GM18858 (cell line): ENCODE measurements around the gene GRIA1.
A peak's percentile ranks its signal among the peaks of the same experiment; 100 is the strongest.

ENCODE experiments used
- ATAC-seq: cut with Tn5 transposase; IDR thresholded peaks from one replicate; pipeline ENCODE4 v1.9.1; 2021; ENCODE audit not compliant: unreplicated experiment

GRIA1 gene

DNA sequence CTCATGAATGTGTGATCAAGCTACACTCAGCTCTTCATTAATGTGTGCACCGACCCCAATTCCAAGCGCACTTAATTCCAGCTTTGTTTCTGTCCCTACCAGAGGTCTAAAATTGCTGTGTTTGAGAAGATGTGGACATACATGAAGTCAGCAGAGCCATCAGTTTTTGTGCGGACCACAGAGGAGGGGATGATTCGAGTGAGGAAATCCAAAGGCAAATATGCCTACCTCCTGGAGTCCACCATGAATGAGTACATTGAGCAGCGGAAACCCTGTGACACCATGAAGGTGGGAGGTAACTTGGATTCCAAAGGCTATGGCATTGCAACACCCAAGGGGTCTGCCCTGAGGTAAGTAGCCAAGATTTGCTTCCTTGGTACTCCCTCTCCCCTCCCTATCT lies 279.6 kb downstream of the GRIA1 start:
- no peak for ATAC-seq

DNA sequence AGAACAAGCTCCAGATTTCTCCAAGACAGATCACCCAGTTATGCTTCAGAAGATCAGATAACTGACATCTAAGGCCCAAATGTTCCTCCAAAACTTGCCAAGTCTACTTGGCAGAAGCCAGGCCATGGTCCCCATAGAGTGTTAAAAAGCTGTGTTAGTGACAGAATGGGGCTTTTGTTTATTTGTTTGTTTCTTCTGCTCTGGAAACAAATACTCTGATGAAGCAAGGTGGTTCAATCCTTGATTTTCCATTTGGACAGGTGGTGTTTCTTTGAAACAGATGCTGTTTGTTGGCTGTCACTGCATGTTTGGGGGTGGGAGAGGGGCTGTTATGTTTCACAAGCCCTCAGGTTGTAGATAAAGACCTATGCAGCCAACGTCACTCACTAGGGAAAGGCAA lies 284.2 kb downstream of the GRIA1 start:
- ATAC-seq, result no peak

DNA sequence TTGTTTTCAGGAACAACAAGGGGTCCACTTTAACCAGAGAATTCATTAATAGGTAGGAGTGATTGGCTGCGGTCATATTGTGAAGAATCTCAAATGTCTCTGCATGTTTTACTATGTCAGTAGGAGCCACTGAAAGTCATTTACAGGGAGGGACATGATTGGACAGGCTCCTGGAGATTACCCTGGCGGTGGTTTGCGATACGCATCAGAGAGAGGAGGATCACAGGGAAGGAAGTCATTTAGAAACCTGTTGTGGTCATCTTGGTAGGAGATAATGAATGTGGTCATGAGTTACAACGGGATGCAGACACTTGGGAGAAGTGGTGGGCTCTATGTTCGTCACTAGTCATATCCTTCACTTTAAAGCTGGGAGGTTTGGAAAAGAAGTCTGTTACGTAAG lies 285.5 kb downstream of the GRIA1 start:
- no peak for ATAC-seq

DNA sequence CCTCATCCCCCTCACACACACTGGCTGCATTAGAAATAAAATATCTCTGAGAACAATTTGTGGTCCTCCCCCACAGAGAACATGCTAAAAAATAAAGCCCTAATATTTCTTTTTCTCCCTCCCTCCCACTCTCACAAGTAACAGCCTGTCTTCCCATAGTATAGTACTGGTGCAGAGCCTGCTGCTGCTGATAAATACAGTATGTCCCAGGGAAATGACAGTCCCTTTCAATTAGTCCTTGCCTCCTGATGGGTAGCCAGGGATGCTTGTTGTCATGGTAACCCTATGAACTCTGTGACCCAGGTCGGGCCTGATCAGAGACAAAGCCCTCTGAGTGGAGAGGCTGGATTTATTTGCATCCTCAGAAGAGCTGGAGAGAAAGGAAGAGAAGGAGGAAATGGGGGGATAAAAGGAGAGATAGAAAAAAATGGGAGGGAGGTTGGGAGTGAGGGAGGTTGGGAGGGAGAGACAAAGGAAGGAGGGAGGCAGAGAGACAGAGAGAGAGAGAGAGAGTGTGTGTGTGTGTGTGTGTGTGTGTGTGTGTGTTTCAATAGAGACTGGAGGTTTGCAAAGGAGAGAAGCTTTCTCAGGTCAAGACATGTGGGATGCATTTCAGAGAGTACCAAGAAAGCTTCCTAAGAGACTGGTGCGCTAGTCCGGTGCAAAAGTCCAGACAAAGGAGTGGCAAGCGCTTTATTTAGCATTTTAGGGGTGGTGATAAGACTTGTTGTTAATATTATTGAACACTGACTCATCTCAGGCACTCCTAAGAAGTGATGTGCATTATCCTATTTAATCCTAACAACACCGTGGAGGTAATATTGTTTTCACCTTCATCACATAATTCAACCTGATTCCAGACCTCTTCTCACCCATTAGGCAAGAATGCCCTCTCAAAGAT lies 287.5 kb downstream of the GRIA1 start:
- ATAC-seq, result no peak

DNA sequence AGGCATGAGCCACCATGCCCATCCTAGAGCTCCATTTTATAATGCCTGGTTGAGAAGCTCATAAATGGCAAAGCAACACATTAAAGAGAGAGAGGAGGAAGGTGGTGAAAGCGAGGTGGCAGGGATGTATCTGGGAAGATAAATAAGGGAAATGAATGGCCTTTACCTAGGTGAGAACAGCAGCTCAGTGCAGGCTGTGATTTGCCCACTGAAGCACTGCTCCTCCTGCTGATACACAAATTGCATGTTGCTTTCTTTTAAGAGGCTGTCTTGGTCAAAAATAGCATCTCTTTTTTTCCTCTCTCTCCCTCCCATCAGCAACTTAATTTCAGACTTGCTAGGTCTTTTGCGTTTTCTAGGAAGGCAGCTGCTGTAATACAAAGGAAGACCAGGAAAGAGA lies 289.4 kb downstream of the GRIA1 start:
- ATAC-seq, result no peak

DNA sequence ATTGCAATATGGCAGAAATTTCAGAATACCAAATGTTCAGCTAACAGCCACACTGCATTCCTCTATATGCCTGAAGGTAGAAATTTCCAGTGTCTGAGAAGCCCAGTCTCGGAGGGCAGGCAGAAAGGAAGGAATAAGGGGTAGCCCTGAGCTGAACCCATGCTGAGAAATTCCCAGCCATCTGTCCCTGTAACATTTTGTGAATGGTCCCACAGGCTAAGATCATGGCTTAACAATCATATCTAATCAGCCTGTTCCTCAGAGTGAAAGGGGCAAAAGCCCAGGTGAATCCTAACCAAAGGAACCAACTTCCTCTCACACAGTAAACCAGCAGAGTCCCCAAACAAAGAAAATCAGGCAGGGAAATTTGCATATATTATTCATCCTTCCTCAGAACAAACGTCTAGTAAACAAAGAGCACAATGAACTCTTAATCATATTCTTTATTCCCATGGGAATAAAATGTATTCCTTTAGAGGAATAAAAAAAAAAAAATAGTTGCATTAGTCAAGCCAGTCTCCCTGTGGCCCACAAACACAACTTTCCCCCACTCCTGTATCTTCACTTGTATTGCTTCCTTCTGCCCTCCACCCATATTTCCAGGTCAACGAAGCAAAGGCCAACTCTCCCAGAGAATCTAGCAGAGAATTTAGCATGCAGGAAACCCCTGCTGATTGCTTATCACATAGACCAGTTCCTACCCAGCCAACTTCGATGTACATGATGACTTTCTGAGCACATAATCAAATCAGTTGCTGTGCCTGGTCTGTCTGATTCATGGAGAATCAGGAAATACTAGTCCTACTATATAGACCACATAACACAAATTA lies 290.6 kb downstream of the GRIA1 start:
- ATAC-seq, result no peak

DNA sequence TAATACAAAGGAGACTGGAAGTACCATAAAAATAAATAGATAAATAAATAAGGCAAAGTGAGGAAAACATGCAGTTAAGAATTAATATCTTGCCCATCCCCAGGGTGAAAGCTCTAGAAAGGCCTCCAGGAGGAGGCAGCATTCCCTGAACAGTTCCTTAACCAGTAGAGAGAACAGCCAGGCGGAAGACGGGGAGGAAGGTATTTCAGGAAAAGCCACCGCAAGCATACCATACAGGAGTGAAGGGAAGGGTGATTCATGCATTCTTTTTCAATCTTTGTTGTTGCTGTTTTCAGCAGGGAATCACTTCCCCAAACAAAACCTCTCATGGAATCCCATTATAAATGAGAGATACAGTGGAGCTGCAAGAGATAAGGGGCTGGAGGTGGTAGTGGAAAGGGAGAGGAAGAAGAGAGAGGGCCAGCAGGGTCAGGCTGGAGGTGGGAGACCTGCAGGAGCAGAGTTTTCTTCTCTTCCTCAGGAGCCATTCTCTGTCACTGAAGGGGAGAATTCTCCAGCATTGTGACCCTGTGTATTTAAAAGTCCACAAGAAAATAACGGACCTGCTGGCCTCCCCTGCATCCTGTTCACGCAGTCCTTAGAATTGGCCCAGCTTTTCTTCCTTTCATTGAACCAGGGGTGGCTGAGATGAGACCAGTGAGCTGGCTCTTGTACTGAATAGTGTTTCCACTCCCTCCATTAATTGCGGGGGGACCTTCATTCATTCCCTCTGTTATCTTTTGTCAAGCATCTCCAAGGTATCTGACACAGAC lies 292.3 kb downstream of the GRIA1 start:
- no peak for ATAC-seq

DNA sequence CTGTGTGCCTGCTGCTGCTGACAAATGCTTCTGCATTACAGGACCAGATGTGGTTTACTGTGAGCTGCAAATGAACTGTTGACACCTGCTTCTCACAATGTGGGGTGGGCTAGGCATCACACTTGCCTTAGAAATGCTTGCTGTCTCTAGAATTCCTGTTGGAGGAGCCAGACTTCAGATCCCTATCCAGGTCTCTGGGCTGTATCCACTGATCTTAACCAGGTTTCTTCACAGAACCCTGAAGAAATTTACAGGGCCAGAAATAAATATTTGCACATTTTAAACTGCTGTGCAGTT lies 292.8 kb downstream of the GRIA1 start:
- ATAC-seq, result no peak

DNA sequence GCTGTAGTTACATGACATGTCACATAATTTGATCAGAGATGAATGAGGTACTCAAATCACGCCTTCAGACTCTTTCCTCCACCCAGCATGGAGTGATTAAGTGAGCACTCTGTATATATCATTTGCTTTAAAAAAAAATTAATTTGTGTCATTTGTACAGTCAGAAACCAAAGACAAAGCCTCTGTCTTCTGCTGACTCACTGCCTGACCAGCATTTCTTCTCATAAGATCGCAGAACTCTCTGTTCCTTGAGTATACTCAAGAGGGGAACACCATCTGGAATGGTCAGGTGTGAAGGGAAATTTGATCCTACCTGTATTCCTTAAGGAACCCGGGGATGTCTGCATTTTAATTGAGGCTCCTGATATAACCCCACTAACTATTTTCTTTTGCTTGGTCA lies 293.8 kb downstream of the GRIA1 start:
- no peak for ATAC-seq

DNA sequence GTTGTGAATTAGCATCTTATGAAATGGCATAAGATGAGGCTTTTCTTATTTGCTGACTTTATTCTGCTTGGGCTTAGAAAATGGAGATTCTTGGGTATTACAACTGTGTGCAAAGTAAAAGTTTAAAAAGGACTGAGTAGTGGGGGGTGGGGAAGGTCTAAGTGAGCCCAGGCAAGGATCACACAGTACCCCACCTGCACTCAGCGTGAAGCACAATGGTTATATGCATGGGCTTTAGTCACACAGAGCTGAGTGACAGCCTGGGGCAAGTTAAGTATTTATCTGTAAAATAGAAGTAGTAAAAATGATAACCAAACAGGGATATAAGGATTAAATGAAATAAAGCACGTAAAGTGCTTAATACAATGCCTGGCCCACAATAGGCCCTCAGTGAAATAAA lies 300.9 kb downstream of the GRIA1 start:
- ATAC-seq, result no peak

DNA sequence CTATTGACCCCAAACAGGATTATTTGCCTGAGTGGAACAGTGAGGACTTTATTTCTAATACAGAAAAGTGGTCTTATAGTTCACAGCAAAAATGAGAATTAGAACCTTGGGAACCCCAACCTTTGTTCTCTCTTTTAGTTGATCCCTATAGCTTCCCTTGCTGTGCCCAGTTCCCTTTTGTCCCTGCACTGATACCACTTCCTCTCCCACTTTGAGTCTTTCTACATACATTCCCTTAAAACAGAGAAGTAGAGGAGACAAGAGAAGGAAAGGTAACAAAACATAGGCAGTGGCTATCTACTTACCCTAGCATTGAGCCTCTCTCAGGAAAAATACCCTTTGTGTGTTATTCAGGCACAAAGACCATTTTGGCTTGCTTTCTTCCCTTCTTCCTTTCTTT lies 301.8 kb downstream of the GRIA1 start:
- no peak for ATAC-seq

DNA sequence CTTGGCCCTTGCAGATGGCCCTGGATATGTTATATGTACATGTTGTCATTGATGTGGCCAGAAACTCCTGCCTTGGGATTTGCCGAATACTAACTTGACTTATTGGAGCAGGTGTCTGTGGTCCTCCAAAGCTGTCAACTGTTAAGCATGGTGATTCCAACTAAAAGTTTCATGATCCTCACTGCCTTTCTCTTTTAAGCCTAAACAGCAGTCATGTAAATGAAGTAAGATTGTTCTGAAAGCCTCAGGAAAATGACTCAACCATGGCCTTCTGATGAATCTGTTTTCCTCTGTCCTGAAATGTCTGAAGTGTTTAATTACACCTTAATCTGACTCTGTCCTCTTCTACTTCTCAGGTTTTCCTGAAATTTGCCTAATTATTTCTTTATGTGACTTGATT lies 303.2 kb downstream of the GRIA1 start:
- no peak for ATAC-seq

DNA sequence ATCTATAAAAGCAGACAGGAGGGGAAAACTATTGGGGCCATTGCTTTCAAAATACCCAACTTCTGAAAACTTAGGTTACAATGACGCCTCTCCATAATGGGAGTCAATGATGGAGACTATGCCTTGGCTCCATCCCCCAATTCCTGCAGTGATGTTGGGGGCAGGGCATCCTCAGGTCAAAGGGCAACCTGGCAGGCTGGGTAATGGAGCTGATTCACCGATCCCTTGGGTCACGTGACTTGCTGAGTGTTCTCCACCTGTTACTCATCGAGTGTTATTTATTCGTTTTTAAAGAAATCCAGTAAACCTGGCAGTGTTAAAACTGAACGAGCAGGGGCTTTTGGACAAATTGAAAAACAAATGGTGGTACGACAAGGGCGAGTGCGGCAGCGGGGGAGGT lies 303.9 kb downstream of the GRIA1 start:
- no peak for ATAC-seq

DNA sequence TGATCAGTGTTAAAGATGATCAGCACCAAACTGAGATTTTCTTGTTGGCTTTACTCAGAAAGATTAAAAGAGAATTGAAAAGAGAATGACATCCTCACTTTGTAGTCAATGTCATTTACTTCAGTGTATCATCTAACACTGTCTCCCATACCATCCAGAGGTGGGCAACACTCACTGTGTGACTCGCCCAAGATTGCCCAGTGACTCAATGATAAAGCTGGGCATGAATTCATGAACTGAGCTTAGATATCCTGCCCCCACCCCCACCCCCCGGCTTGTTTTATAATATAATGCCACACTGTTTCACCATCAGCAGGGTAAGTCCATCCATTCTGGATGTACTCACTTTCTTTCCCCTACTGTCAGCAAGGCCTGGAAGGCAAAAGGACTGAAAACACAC lies 306.1 kb downstream of the GRIA1 start:
- ATAC-seq, result no peak

DNA sequence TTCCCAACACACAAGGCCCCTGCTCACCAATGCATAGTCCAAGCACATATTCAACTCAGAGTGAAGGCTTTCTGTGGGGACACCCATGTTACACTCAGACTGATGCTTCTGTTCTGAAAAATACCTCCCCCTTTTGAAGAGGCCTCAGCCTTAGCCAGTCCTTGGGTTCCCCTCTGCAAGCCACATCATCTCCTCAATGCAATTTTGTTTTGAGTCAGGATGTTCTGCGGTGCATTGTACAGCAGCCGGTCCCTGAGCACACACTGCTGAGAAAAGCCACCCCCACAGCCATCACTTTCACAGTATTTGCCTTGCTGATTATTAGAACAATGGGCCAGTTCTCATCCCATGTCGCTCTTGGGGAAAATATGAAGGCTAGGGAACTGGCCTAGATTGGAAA lies 307.0 kb downstream of the GRIA1 start:
- ATAC-seq, result peak; percentile 69

DNA sequence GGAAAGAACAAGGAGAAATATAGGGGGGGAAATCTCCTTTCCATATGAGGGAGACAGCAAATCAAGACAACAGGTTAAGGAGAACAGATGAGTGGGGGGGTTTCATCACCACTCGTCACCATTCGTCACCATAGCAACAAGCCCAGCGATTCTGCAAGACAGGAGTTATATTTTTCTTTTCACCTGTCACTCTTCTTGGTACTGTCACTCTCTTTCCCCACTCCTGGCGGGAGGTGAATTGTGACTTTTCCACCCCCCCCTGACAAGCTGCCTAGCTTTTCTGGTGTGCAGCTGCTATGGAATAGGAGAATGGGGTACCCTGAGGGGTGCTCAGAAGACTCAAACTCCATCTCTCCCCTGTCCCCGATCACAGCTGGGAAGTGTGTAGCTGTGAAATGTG lies 308.4 kb downstream of the GRIA1 start:
- ATAC-seq, result no peak

DNA sequence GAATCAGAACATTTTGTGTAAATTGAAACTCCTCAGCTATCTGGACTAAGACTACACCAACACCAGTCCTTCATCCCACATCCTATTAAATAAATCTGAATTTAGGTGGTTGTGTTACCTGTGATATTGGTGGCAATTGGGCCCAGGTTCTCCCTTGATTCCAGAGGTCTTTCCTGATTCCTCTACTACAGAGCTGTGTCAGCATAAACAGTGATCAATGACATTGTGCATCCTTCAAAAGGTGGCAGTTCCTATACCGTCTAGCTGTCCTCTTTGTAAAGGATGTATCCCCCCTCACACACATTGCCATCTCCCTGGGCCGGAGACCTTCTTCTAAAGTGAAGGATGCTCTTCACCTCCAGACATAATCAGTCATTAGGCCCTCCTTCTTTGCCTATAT lies 309.0 kb downstream of the GRIA1 start:
- ATAC-seq, result no peak

DNA sequence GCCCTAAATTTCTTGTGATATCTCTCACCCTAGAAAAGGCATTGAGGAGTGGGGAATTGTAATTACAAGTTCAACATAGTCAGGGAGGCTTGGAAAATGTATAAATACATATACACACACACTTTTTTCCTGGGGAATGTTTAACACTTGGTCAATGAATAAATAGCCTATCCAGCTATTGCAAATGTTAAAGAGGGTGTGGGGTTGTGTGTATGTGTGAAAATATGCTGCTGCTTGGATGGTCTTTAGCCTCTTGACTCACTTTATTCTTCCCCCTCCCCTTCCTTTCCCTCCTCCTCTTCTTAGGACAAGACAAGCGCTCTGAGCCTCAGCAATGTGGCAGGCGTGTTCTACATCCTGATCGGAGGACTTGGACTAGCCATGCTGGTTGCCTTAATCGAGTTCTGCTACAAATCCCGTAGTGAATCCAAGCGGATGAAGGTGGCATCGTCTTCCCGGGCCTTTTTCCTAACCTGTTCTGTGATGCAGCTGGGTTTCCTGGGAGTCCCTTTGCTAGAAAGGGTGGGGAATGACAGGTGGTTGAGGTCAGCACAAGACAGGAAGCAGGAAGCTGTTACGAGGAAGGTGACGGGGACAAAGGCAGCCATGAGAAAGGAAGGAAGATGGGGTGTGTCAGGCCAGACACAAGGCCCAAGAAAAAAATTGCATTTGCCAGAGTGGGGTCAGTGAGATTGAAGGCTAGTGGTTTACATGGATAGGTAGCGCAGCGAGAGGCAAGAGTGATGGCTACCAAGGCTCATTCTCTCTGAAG lies 311.8 kb downstream of the GRIA1 start:
- no peak for ATAC-seq

DNA sequence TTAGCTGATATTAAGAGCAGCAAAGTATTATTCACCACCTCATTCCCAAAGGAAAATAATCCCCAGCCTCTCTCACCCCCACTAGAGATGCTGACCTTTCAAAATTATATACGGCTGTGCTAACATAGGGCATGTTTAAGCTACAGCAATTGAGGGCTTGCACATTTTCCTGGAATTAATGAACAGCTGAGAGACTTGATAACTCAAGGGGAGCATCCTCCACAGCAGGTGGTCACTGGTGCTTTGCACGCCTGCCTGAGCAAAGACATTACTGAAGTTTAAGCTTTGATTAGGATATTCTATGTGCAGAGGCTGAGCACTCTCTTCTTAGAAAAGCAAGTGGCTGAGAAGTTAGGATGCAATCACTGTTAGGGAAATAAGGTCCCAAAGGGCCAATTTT lies 317.3 kb downstream of the GRIA1 start:
- ATAC-seq, result no peak

DNA sequence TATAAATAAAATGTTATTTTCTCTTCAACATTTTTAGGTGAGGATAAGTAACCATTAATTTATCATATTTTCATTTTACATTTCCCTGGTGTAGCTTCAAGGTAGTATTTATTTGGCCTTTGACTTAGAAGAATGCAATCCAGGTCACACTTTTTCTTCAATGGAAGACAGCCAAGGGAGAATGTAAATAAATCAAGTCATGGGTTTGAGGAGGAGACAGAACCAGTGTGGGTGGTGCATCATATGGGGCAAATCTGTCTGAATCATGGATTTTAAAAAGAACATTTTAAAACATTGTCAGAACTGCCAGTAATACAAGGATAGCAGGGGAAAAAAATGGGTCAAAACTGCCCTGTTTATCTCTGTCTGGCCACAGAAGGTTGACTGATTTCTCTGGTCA lies 318.7 kb downstream of the GRIA1 start:
- ATAC-seq, result no peak

DNA sequence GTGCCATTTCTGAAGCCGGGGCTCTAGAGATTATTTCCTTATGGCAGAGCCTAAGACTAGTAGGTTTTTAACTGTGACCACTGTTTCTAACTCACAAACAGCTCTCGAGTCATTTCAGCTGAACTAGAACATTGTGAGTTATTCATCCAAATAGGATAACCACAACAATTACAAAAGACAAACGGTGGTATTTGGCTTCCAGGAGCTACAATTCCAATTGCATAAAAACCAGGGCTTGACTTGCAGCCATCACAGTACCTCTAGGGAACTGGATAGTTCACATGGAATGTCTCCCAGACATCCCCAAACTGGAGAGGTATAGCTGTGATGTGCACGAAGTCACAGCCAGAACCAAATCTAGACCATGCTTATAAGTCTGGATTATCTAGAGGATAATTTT lies 323.4 kb downstream of the GRIA1 start:
- no peak for ATAC-seq
